H9 (cell line): ENCODE results near the gene HMSD. TPM values are rescaled to one million over a fixed set of nuclear protein-coding genes. Genes with fewer than 3 reads are reported as not detected.

ENCODE experiments used
- DNase-seq: peaks from one replicate; pipeline ENCODE4 v3.0.0-alpha.2; 2017
- H2AFZ ChIP-seq: one replicate; pipeline ENCODE4 v1.6.1; 2013; ENCODE audit warnings: mild to moderate bottlenecking, low read length, control low read depth, moderate library complexity
- H2AK5ac ChIP-seq: 2 replicates; pipeline ENCODE4 v1.6.1; 2013; ENCODE audit warnings: low read length, control low read depth, mixed read lengths; ENCODE audit not compliant: insufficient read length
- H2BK120ac ChIP-seq: one replicate; pipeline ENCODE4 v1.6.1; 2013; ENCODE audit warnings: low read depth, mild to moderate bottlenecking, low read length, control low read depth, inconsistent platforms; ENCODE audit not compliant: poor library complexity, severe bottlenecking
- H2BK12ac ChIP-seq: 2 replicates; pipeline ENCODE4 v1.6.1; 2013; ENCODE audit warnings: low read length, control low read depth, mixed read lengths, low read depth; ENCODE audit not compliant: insufficient read length
- H2BK15ac ChIP-seq: 2 replicates; pipeline ENCODE4 v1.6.1; 2013; ENCODE audit warnings: low read depth, low read length, control low read depth
- H2BK20ac ChIP-seq: one replicate; pipeline ENCODE4 v1.6.1; 2013; ENCODE audit warnings: low read depth, mild to moderate bottlenecking, low read length, control low read depth, inconsistent platforms; ENCODE audit not compliant: poor library complexity, severe bottlenecking
- H2BK5ac ChIP-seq: 2 replicates; pipeline ENCODE4 v1.6.1; 2013; ENCODE audit warnings: low read length, control low read depth, mixed read lengths; ENCODE audit not compliant: insufficient read length
- H3K14ac ChIP-seq: 2 replicates; pipeline ENCODE4 v1.6.1; 2013; ENCODE audit warnings: low read length, control low read depth; ENCODE audit not compliant: insufficient read depth
- H3K18ac ChIP-seq: 2 replicates; pipeline ENCODE4 v1.6.1; 2013; ENCODE audit warnings: low read depth, mild to moderate bottlenecking, mixed read lengths, low read length, control low read depth; ENCODE audit not compliant: insufficient read length
- H3K23ac ChIP-seq: 2 replicates; pipeline ENCODE4 v1.6.1; 2013; ENCODE audit warnings: low read length, control low read depth, mixed read lengths, low read depth; ENCODE audit not compliant: insufficient read length
- H3K23me2 ChIP-seq: 2 replicates; pipeline ENCODE4 v1.6.1; 2013; ENCODE audit warnings: low read depth, mild to moderate bottlenecking, mixed read lengths, low read length, control low read depth; ENCODE audit not compliant: insufficient read length, poor library complexity, severe bottlenecking
- H3K27ac ChIP-seq: 2 replicates; pipeline ENCODE4 v1.5.1; 2013; ENCODE audit warnings: low read length, control low read depth, mixed read lengths, low read depth; ENCODE audit not compliant: insufficient read length
- H3K27me3 ChIP-seq: 2 replicates; pipeline ENCODE4 v1.6.1; 2013; ENCODE audit warnings: low read length, control low read depth, inconsistent platforms; ENCODE audit not compliant: insufficient read depth
- H3K4ac ChIP-seq: 2 replicates; pipeline ENCODE4 v1.6.1; 2013; ENCODE audit warnings: low read depth, mild to moderate bottlenecking, control low read depth, inconsistent platforms, low read length, moderate library complexity
- H3K4me1 ChIP-seq: 2 replicates; pipeline ENCODE4 v1.6.1; 2013; ENCODE audit warnings: low read length, control low read depth, inconsistent platforms; ENCODE audit not compliant: insufficient read depth
- H3K4me2 ChIP-seq: 2 replicates; pipeline ENCODE4 v1.6.1; 2013; ENCODE audit warnings: low read length, control low read depth, mixed read lengths; ENCODE audit not compliant: insufficient read length, insufficient read depth
- H3K56ac ChIP-seq: 2 replicates; pipeline ENCODE4 v1.6.1; 2013; ENCODE audit warnings: low read depth, mild to moderate bottlenecking, mixed read lengths, low read length, control low read depth; ENCODE audit not compliant: insufficient read length
- H3K79me1 ChIP-seq: 2 replicates; pipeline ENCODE4 v1.6.1; 2013; ENCODE audit warnings: low read depth, mild to moderate bottlenecking, moderate library complexity, low read length, control low read depth, inconsistent platforms; ENCODE audit not compliant: insufficient read depth, poor library complexity, severe bottlenecking
- H3K79me2 ChIP-seq: 2 replicates; pipeline ENCODE4 v1.6.1; 2013; ENCODE audit warnings: low read length, control low read depth, inconsistent platforms; ENCODE audit not compliant: insufficient read depth
- H3K9ac ChIP-seq: 2 replicates; pipeline ENCODE4 v1.6.1; 2013; ENCODE audit warnings: low read length, control low read depth, mixed read lengths; ENCODE audit not compliant: insufficient read length; ENCODE audit errors: extremely low read depth
- H3K9me3 ChIP-seq: one replicate; pipeline ENCODE4 v1.6.1; 2013; ENCODE audit warnings: low read depth, low read length, inconsistent platforms; ENCODE audit not compliant: control insufficient read depth
- H3T11ph ChIP-seq: one replicate; pipeline ENCODE4 v1.6.1; 2013; ENCODE audit warnings: mild to moderate bottlenecking, low read length, control low read depth, inconsistent platforms
- H4K20me1 ChIP-seq: one replicate; pipeline ENCODE4 v1.6.1; 2013; ENCODE audit not compliant: control insufficient read depth, insufficient read length, insufficient read depth
- H4K5ac ChIP-seq: 2 replicates; pipeline ENCODE4 v1.6.1; 2013; ENCODE audit warnings: low read depth, mild to moderate bottlenecking, mixed read lengths, low read length, control low read depth; ENCODE audit not compliant: insufficient read length
- H4K8ac ChIP-seq: replicated peaks from 2 replicates; pipeline ENCODE4 v1.6.1; 2013; ENCODE audit warnings: low read length, control low read depth, mixed read lengths, low read depth; ENCODE audit not compliant: insufficient read length
- H4K91ac ChIP-seq: 2 replicates; pipeline ENCODE4 v1.6.1; 2013; ENCODE audit warnings: low read depth, mild to moderate bottlenecking, moderate library complexity, mixed read lengths, low read length, control low read depth; ENCODE audit not compliant: insufficient read length
- H3K27ac Mint-ChIP-seq, 3 experiments: 2 replicates in 2 of 3; 3 replicates in 1 of 3; pipeline ENCODE4 v1.8.0; 2020 to 2021; ENCODE audit warnings: mixed read lengths in 3 of 3, mild to moderate bottlenecking in 1 of 3, moderate library complexity in 1 of 3
- H3K27me3 Mint-ChIP-seq: 2 replicates; pipeline ENCODE4 v1.8.0; 2021; ENCODE audit warnings: low read depth, mild to moderate bottlenecking, moderate library complexity, mixed read lengths
- H3K36me3 Mint-ChIP-seq, 3 experiments: 2 replicates in 2 of 3; 3 replicates in 1 of 3; pipeline ENCODE4 v1.8.0; 2020 to 2021; ENCODE audit warnings: low read depth in 3 of 3, mixed read lengths in 3 of 3; ENCODE audit not compliant: insufficient read depth in 1 of 3
- H3K4me1 Mint-ChIP-seq, 2 experiments: 2 replicates each; pipeline ENCODE4 v1.8.0; 2020; ENCODE audit warnings: mixed read lengths in 2 of 2
- H3K4me3 Mint-ChIP-seq, 2 experiments: 2 replicates in 1 of 2; 3 replicates in 1 of 2; pipeline ENCODE4 v1.8.0; 2020 to 2021; ENCODE audit warnings: mild to moderate bottlenecking in 2 of 2, mixed read lengths in 2 of 2, moderate library complexity in 1 of 2
- H3K9me3 Mint-ChIP-seq, 2 experiments: 2 replicates in 1 of 2; 3 replicates in 1 of 2; pipeline ENCODE4 v1.8.0; 2020; ENCODE audit warnings: mild to moderate bottlenecking in 2 of 2, mixed read lengths in 2 of 2, moderate library complexity in 1 of 2
- WGBS: extraction: QIAGEN DNeasy Blood & Tissue Kit; methylation state at CpG from one replicate; pipeline ENCODE4 v1.1.7; 2013; ENCODE audit warnings: missing lambda C conversion rate, low lambda C conversion rate, mixed read lengths; ENCODE audit not compliant: insufficient read length; ENCODE audit errors: extremely low coverage; 5-methylcytosine and 5-hydroxymethylcytosine counted together
- total RNA-seq: library from RNA; stranded (reverse); gene quantifications from 2 replicates; pipeline ENCODE4 v1.2.1, GENCODE V29; 2021
- TF ChIP-seq, protein P1 (sequence below): fragments of 200-600 bp; sonication (generic); conservative IDR thresholded peaks from 3 replicates; pipeline ENCODE4 v1.8.0; 2021; ENCODE audit warnings: antibody characterized with exemption, mild to moderate bottlenecking

Gene HMSD
- total RNA-seq, 1 experiment from 2014 or later, result 6.6 TPM

DNA sequence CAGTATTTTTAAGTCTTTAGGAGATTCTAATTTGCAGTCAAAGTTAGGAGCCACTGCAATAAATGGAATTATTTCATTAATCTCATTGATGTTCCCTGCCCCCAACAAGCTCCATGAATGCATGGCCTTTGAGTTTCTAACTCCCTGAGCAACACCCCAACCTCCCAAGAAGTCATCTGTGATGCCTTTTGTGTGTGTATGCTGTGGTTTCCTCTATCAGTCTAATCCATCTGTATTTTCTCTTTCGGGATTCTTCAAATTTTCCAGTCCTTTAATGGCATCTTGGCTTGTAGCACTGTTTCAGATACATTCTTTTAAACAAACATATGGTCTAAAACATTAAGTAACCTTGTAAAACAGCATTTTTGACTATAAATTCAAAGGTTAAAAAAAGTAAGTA, 24.6 kb upstream of the HMSD start:
- no peaks in the 10 kb centered on the region for H3K4me1 ChIP-seq
- H3K56ac ChIP-seq, result no peak overlapping the region
- Mint-ChIP-seq H3K27me3 (no peaks in the 10 kb centered on the region), H3K4me3 (no peak overlapping the region), H3K36me3 (no peaks in the 10 kb centered on the region), H3K4me1 (no peaks in the 10 kb centered on the region), H3K27ac (no peak overlapping the region), H3K9me3 (no peaks in the 10 kb centered on the region)
- no peak overlapping the region for H3K4ac ChIP-seq
- no peak overlapping the region for H2BK15ac ChIP-seq
- no peak overlapping the region for H3K14ac ChIP-seq
- H4K20me1 ChIP-seq, result no peaks in the 10 kb centered on the region
- H3K27ac ChIP-seq, result no peak overlapping the region
- no peaks in the 10 kb centered on the region for H3K9me3 ChIP-seq
- H4K5ac ChIP-seq, result no peak overlapping the region
- H2AFZ ChIP-seq, result no peak overlapping the region
- no peak overlapping the region for H3K4me2 ChIP-seq
- no peak overlapping the region for H3K9ac ChIP-seq
- H4K8ac ChIP-seq, result no peak overlapping the region
- no peak overlapping the region for H2BK20ac ChIP-seq
- 0 out of 2 replicates have a peak, but pooled peaks cover 2% of the 10 kb centered on the region for H3K79me2 ChIP-seq
- H4K91ac ChIP-seq, result no peak overlapping the region
- H3K23ac ChIP-seq, result no peak overlapping the region
- H3K27me3 ChIP-seq, result no peaks in the 10 kb centered on the region
- TF ChIP-seq, protein P1, sequence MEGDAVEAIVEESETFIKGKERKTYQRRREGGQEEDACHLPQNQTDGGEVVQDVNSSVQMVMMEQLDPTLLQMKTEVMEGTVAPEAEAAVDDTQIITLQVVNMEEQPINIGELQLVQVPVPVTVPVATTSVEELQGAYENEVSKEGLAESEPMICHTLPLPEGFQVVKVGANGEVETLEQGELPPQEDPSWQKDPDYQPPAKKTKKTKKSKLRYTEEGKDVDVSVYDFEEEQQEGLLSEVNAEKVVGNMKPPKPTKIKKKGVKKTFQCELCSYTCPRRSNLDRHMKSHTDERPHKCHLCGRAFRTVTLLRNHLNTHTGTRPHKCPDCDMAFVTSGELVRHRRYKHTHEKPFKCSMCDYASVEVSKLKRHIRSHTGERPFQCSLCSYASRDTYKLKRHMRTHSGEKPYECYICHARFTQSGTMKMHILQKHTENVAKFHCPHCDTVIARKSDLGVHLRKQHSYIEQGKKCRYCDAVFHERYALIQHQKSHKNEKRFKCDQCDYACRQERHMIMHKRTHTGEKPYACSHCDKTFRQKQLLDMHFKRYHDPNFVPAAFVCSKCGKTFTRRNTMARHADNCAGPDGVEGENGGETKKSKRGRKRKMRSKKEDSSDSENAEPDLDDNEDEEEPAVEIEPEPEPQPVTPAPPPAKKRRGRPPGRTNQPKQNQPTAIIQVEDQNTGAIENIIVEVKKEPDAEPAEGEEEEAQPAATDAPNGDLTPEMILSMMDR, result no peak
- no peak overlapping the region for H2AK5ac ChIP-seq
- DNase-seq, result no peak
- WGBS, result no CpG with 5 or more reads among the region's 1 CpG
- H2BK5ac ChIP-seq, result no peak overlapping the region
- no peaks in the 10 kb centered on the region for H3K79me1 ChIP-seq
- H2BK12ac ChIP-seq, result no peak overlapping the region
- no peak overlapping the region for H3K18ac ChIP-seq
- no peak overlapping the region for H2BK120ac ChIP-seq
- no peak overlapping the region for H3T11ph ChIP-seq
- H3K23me2 ChIP-seq, result no peaks in the 10 kb centered on the region
